Stimulated activated CD8-positive, alpha-beta memory T cell treated with anti-CD3 and anti-CD28 coated beads, Interleukin-2, amount 100 ng/mL, for 48 hours (primary cell): Measurements from ENCODE around the gene COL4A1.
A peak's percentile ranks its signal among the peaks of the same experiment; 100 is the strongest.
"Not testable (repeated sequence)": the region's sequence is repeated elsewhere in the genome, so short reads cannot be mapped to it uniquely, and the experiment has no call there.

Experiments used
- DNase-seq, 2 donors: peaks; one replicate each; pipeline ENCODE4 v3.0.0-alpha.2; 2020; ENCODE audit warnings: low read depth in 2 of 2

COL4A1 gene

DNA sequence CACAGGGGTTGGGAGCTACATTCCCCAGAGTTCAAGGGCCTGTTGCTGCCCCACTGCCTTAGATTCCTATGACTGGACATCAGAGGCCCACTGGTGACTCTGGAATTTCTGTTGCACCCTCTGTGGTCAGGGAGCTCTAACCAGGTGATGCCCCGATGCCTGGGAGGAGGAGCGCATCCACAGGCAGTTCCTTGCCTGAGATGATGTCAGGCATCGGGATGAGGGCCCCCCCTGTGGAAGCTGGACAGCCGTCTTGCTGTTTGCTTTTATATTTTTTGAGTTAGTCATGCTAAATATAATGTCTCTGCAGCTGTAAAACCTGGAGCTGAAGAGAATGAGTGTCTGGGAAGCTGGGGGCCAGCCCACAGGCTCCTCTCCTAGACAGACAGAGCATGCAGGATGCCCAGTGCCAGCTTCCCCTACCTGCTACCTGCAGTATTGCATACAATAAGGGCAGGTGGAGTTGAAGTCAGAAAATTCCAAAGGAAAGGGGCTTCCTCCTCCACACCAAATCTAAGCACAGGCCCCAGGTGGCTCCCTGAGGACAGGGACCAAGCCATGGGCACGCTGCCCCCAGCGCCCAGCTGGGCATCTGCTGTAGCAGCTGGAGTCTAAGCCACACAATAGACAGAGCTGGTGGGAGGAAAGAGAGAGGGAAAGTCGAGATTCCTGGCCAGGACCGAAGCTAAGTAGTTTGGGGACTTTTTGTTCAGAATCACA lies 16.4 kb upstream of the COL4A1 start:
- no peak for DNase-seq

DNA sequence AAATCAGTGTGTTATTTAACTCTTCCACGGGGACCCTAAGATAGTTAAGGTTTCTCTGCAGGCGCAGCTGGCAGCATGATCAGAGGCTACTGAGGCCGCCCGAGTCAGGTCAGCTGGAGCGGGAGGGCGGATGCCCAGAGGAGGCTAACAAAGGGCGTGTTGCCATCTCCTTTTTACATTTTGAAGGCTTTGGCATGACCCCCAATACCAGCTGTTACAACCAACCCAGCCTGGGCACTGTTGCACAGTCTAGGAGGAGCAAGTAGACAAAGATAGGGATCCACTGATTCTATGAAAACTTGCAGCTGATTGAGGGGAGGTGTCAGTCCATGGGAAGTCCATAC lies 15.8 kb upstream of the COL4A1 start:
- DNase-seq, result no peak

- DNase-seq, result no peak
Observed at GRCh38 chr13:110322126-110322827, 15.3 kb upstream of the COL4A1 start.

GRCh38 chr13:110321573-110321972 lies 14.6 kb upstream of the COL4A1 start:
- not testable (repeated sequence) for DNase-seq

DNA sequence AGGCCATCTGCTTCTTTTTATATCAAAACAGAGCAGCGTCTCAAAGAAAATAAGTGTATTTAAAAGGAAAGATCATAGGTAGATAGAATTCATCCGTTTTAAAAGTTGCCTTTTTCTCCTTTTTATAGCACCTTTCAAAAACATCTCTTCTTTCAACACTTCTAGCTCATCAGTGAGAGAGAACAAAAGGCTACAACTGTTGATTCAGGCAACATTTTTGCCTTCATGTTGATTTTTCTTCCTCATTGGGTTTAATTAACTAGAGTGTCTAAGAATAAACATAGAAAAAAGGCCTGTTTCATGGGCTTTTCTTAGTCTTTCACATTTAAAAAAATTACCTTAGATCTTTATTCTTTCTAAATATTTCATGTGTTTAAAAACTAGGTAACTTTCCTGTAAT lies 13.7 kb upstream of the COL4A1 start:
- no peak for DNase-seq

DNA sequence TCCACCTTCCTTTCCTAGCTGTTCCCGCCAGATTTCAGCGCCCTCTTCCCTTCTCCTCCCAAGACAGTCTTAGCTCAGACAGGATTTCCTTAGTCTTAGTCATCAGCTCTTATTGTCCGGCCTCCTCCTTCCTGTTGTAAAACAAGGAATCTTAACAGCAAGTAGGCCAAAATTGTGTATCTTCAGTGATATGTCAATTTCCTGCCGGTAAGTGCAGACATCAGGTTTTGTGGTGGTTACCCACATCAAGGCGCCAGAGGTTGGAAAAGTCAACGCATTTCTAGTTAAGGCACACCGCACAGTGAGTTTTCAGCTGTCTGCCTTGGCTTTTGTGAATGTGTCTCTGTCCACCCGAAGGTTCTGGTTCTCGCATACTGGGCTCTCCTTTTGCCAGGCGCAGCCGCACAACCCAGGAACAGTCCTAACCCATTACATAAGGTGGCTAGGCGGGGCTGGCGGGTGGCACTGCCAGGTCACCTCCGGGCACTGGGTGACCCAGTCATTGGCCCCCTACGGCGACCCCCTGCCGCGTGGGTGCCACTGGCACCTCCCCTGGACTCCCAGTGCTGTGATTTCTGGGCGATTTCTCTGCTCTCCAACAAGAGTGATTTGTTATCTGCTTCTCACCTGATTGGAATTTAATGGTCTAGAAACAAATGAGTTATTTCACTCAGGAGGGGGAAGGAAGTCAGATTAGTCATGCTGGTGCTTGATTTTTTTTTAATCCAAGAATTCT lies 13.0 kb upstream of the COL4A1 start:
- DNase-seq, result peak in 1 of 2 donors; percentile 18

GRCh38 chr13:110319397-110319773 lies 12.4 kb upstream of the COL4A1 start:
- no peak for DNase-seq

- no peak for DNase-seq
Observed at GRCh38 chr13:110318920-110319319, 12.0 kb upstream of the COL4A1 start.

DNA sequence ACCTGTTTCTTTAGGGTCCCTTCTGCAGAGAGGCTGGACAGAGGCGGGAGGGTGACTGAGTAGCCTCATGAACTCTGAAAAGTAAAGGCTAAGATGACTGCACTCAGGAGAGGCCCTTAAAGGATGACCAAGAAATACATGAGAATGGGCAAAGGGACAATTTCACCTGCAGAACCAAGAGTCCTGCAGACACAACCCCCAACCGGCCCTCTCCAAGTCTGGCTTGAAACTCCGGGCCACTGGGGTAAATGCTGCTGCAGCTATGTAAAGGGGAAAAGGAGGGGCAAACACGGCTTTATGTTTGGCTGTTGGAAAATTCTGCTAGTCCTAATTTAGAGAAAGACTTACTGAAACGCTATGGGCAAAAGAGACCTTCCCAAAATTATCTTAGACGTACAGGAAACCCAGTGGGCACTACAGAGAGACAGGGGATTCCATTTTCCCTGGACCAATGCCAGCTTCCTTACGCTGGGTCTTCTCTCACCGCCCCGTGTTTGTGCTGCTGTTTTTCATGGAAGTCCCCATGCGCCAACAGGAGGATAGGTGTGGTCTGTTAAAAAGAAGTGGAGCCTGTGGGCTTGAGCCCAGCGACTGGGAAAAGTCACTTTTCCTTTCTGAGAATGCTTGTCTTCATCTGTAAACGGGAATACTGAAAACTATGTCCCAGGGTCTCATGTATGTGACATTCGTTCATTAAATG lies 10.7 kb upstream of the COL4A1 start:
- no peak for DNase-seq

GRCh38 chr13:110317093-110317492 lies 10.1 kb upstream of the COL4A1 start:
- no peak for DNase-seq

- DNase-seq, result no peak
Observed at GRCh38 chr13:110316196-110316595, 9.2 kb upstream of the COL4A1 start.

- no peak for DNase-seq
Observed at GRCh38 chr13:110314516-110315245, 7.7 kb upstream of the COL4A1 start.

GRCh38 chr13:110313733-110314132 lies 6.8 kb upstream of the COL4A1 start:
- DNase-seq, result not testable (repeated sequence)

- not testable (repeated sequence) for DNase-seq
Observed at GRCh38 chr13:110313261-110313660, 6.3 kb upstream of the COL4A1 start.

DNA sequence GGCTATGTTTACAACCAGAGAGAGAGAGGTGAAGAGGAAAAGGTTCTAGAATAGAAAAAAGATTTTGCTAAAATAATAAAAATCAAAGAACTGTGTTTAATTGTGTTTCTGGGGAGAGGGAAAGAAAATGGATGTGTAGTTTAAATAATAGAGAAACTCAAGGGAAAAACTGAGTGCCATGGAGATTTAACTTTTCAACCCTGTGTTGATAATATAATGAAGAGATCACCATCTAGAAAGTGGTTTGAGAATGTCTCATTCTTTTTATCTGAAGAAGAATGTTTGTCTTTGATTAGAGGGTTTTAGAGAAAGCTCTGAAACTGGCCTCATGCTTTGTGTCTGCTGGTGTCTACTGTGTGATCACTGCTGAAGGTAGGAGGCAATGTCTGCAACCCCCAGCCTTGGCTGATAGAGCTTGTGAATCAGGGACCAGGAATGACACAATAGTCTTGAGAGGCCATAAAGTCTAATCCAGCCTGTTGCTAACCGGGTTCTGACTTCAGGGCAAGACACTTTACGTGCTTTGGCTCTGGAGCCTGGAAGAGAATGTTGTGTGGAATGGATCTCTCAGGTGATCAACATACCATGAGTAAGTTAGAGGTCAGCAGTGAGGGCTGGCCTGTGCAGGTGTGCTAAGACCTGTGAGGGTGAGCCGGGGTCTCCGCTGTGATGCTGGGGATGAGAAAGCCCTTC lies 5.5 kb upstream of the COL4A1 start:
- no peak for DNase-seq

DNA sequence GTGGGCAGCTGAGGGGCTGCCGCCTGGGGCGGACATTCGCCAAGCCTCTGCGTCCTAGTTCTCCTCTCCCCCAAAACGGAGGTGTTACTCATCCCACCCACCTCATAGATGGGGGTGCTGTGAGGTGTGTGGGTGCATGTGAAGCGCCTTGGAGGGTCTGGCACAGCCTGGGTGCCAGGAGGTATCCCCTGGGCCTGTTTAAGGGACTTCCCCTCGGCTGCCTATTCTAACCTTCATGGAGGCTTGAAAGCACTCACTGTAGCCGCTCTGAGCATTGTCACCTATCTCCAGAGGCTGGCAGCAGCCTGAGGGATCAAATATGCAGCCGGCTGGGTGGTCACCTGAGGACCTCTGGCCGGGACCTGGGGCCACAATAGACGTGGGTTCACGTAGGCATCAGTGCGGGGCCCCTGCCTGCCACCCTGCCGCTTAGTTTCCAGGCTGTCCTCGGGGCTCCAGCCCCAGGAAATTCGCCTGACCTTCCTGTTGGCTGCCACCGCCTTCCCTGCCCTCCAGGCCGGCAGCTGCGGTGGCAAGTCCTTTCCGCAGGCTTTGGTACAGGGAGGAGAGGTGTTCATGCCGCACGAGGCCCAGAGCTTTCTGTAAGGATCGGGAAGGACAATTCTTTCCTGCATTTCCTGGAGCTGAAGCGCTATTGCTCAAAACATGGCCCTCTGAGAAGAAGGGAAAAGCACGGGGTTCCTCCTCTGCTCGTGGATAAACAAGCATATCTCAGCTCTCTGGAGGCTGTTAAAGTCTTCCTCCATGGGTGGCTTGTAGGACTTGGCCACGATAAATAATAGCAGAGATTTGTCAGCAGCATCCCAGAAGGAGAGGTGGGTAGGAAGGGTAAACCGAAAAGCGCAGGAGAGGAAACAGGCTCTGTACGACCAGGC lies 4.7 kb upstream of the COL4A1 start:
- DNase-seq, result no peak

GRCh38 chr13:110310541-110311442 lies 3.8 kb upstream of the COL4A1 start:
- no peak for DNase-seq

GRCh38 chr13:110309661-110310524 lies 2.9 kb upstream of the COL4A1 start:
- no peak for DNase-seq
